HG03280 (cell line): Measurements from ENCODE around the gene PCDH10.

Experiments used
- ATAC-seq: cut with Tn5 transposase; IDR thresholded peaks from one replicate; pipeline ENCODE4 v1.9.1; 2021; ENCODE audit warnings: mild to moderate bottlenecking, moderate library complexity; ENCODE audit not compliant: unreplicated experiment

The PCDH10 gene, protein sequence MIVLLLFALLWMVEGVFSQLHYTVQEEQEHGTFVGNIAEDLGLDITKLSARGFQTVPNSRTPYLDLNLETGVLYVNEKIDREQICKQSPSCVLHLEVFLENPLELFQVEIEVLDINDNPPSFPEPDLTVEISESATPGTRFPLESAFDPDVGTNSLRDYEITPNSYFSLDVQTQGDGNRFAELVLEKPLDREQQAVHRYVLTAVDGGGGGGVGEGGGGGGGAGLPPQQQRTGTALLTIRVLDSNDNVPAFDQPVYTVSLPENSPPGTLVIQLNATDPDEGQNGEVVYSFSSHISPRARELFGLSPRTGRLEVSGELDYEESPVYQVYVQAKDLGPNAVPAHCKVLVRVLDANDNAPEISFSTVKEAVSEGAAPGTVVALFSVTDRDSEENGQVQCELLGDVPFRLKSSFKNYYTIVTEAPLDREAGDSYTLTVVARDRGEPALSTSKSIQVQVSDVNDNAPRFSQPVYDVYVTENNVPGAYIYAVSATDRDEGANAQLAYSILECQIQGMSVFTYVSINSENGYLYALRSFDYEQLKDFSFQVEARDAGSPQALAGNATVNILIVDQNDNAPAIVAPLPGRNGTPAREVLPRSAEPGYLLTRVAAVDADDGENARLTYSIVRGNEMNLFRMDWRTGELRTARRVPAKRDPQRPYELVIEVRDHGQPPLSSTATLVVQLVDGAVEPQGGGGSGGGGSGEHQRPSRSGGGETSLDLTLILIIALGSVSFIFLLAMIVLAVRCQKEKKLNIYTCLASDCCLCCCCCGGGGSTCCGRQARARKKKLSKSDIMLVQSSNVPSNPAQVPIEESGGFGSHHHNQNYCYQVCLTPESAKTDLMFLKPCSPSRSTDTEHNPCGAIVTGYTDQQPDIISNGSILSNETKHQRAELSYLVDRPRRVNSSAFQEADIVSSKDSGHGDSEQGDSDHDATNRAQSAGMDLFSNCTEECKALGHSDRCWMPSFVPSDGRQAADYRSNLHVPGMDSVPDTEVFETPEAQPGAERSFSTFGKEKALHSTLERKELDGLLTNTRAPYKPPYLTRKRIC

DNA sequence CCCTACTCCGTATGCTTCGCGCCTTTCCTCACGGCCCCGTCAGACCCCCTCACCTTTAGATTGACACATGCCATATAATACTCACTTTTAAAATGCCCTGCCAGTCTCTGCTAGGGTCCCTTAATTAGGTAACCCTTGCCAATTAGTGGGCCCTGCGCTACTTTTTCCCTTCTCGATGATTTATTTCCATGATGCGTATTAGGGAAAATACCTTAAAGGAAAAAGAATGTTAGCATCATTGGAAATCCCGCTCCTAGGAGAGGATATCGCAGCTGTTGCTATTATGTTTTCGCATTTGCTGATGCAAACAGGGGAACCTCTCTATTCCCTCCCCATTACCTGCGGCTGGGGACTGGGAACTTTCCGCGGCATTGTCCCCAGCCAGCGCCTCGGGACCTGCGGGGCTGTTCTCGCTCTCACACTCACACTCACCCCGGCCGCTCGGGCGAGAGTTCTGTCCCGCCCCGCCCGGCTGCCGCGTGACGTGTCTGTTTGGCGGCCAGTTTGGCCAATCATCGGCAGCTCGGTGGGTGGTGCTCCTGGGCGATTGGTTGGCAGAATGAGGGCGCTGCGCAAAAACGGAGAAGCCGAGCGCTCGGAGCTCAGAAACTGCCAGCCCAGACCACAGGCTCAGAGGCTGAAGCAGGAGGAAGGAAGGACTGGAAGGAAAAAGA lies at the start of gene PCDH10:
TSS of gene PCDH10 (plus strand) at position 605 of the 674 bp plus-strand sequence. CDS start 847 bp downstream, outside the sequence.
- ATAC-seq = peak; percentile 63

DNA sequence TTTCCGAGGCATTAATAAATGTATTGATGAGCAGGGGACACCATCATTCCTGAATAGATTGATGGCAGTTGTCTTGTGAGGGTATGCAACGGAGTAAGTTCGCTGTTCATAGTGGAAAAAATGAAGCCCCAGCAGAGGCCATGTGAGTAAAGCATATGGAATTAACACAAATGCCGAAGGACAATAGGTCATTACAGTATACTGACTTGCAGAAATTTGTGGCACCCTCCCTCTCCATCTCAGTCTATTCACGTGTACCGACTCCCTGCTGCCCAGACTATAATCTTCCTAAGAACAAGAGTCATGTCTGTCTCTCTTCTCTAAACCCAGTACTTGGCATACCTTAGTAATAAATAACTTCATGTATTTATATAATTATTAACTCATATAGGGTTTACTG lies 47.1 kb upstream of the PCDH10 start:
- no peak for ATAC-seq

DNA sequence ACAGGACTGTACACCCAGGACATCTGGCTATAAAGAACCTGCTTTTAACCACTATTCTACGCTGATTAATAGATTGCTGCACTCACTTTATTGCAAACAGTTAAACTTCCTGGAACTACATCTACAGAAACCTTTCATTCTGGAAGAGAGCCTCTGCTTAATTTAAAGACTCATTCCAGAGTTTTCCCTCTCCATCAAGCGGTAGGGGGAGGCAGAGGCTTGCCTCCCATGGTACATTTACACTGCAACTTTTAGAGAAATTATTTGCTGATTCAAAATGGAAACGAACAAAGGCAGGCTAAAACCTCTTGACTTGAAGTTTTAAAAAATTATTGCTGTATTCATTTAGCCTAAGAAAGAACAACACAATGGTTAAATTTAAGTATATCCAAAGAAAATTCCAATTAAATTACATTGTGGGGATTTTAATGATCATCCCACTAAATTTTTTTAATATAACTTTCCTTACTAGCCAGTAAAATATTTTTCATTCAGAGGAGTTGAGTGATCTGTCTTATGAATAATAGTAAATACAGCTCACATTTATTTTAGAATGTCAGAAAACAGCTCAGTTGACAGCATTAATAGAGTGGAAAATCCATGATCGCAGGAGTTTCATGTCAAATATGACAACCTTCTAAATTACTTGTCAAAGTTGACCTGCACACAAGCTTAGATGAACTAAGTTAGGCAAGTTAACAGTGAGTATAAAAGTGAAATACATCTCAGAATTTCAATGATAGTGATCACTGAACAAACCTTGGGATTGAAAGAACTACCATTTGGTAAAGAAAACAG lies 46.3 kb upstream of the PCDH10 start:
- ATAC-seq = no peak

DNA sequence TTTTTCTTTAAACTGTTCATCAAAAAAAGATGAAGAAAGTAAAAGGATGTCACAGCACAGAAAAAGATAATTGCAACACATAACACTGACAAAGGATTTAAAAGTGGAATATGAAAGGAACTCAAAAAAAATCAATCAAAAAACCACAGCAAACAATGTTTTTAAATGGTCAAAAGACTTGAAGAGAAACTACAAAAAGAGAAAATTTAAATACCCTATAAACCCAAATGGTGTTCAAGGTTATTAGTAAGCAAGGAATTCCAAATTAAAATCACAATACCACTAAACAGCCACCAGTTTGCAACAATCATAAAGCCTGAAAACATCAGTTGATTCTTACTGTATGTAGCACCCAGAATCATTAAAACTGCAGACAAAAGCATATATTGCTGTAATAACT lies 36.5 kb upstream of the PCDH10 start:
- ATAC-seq = no peak

DNA sequence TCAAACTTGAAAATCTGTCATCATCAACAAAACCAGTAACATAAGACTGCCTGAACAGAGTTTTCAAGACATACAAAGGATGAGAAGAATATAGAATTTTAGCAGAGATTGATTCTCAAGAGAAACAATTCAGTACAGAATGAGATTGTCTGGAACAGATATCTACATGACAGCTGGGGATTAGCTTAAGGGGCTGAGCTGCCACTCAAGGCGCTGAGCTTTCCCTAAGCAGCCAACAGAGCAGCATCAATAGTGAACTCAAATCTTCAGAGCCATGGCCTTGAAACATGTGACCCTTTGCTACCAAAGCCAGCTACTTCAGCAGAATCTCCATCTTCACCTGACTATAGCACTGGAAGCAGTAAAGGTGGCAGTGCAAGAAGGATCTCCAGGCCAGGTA lies 24.3 kb upstream of the PCDH10 start:
- no peak for ATAC-seq

DNA sequence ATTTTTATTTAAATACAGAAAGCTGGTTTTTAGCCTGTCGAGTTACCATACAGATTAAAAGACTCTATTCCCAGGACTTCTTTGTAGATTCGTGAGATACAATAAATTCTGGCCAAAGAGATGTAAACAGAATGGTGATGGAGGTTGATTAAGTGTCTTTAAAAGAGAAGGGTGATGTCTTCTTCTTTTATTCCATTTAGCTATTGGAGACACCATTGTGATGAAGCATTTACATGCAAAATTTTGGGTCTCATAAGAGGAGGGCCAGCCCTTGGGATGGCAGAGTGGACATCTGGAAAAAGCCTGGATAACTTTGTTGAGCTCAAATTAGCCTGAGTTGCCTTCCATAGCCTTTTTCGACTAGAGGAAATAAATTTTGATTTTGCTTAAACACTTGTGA lies 21.6 kb upstream of the PCDH10 start:
- no peak for ATAC-seq

DNA sequence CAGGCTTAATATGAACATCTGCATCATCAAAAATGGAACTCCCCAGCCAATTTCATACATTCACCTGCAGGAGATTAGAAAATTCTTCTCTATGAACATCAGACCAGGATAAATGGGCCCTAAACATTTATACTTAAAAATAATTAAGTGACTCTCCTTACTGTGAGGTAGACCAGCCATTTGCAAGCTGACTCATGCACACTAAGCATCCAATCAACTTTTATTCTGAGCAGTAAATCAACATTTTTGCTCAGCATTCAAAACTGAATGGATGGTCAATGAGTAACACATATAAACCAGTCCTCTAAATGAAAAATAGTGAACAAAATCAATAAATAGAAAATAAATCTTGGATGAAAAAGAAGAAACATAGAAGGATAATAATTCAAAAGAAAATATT lies 19.9 kb upstream of the PCDH10 start:
- ATAC-seq = no peak

DNA sequence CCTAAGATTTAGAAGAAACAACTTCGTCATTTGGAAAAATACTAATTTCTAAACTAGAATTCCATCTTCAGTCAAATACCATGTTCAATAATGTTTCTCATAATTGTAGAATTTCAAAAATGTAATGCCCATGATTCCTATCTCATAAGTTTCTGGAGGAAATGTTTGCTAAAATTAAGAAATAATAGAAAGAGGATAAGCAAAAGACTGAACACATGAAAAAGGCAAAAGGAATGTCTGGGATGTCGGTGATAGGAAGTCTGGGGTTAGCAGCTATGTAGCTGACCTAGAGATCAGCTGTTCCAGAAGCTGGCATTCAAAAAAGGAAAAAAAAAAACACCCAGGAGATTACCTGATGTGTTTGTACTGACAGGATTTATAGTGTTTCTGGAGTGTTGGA lies 18.9 kb upstream of the PCDH10 start:
- ATAC-seq = no peak

DNA sequence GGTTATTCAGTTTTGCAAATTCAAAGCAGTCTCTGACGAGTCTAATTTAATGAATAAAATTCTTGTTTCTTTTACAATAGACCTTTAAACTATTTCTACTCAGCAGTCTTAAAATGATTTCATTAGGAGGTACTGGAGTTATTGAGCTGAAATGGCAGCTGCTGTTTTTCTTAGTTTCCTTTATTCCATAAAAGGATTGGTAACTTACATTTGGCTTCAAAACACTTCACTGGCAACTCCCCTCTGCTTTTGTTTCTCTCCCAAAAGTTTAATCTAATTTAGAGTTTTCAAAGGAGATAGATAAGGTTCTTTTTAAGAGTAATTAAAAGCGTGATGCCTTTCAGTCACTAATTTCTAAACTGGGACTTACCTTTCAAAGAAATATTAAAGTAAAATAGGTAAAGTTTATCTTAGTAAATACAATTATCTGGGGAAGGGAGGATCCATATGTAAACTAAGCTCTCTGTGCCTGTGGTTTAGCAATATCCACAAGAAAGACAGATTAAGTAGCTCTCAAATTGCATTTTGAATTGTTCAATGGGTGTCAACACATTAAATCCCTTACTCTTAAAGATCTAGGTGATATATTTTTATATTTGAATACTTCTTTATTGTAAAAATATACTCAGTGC lies 17.1 kb upstream of the PCDH10 start:
- ATAC-seq = no peak

DNA sequence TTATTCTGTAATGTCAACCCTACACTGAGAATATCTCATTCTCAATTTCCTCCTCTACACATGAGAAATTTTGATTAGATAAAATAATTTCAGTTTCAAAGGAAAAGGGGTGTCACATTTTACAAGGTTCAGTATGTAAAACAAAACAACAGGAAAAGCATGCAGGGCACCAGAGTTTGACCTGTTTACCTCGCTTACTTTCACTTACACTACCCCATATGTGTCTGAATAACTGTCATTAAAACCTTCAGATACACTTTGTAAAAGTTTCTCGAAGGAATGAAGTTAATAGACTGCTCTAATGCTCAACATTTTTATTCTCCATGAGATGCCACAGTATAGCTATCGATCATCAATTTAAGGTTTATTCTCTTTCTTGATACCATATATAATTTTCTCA lies 12.3 kb upstream of the PCDH10 start:
- no peak for ATAC-seq

DNA sequence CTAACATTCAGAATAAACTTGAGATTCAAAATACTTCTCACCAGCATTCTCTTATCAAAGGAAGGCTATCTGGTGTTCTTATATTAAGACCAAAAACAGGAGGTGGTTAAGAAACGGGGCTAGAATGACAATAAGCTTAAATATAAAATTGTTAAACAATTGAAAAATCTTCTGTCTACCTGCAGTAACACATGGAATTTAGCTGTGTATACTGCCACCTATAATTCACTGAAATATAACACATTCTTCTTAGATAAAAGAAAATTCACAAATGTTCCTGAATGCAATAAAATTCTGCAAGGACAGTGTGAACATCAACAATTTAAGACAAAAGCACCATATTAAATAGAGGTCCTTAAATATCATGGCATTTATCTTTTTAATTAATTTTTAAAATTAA lies 11.5 kb upstream of the PCDH10 start:
- ATAC-seq = no peak

DNA sequence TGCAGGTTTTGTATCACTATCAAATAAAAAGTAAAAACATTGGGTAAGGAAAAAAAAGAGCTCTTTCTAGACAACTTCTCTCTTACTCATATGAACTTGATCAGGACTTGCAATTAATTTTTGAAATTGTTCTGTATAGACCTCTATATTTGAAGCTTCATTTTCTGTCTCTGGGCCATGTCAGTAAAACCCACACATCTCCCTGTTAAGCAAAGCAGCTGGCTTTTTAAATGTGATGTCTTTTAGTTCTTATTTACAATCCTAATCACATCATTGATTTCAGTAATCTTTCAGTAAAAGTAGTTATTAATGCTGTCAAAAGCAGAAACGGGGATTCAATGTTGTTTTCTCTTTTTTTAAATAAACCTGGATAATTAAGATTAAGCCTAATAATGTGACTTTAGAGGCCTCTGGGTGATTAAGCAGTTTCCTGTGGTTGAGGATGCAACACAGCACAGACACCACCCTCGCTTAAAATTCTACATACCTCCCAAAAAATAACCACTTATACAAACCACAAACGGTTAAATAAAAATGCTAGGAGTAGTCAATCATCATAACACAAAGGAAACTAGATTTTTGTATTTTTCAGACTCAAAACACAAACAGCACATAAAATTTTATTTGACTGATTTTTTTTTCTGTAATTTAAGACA lies 5.2 kb upstream of the PCDH10 start:
- ATAC-seq = no peak

DNA sequence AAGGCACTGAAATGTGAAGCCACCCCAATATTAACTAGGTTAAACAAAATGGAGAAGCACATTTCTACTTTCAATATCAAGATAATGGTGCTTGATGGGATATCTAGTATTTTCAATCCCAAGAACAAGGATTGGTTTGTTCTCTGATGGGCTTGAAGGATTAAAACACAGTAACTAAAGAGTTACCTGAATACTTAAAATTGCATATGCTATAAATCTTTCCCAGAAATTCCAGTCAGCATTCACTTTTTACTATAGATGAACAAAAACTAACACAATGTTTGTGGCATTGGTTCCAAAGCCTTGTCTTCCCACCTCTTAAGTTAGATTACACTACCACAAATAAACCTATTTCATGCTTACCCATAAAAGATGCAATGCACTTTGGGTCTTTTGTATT lies 3.9 kb upstream of the PCDH10 start:
- ATAC-seq = no peak

DNA sequence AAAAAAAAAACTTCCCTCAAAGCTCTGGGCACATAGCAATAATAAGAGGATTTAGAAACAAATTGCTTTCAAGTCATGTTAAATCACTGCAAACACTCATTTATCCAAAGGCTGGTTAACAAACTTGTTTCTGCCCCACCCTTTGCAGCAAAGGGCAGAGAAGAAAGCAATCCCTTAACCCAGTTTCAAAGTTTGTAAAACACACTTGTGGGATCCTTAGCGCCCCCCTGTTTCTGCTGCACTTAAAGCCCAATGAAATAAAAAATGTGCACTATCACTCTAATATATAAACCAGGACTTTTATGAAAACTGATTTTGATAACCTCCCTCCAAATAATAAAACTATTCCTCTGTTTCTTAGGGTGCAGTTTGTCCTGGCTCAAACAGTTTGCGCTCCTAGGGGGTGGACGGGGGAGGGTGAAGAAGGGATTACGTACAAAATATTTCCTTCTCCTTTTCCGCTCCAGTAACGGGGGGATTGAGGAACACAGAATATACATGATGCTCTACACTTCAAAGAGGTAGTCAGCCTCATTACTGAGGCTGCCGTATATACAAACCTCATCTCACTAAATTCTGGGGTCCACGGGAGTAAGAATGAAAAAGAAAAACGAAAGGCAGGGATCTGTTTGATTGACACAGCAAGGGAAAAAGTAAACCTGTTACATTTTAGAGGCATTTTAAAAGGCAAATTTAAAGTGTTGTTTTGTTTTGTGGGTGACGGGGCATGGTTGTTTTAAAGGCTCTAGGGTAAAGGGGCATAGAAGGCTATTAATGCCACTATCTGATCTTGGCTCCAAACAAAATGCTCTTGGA lies 3.1 kb upstream of the PCDH10 start:
- ATAC-seq = no peak

DNA sequence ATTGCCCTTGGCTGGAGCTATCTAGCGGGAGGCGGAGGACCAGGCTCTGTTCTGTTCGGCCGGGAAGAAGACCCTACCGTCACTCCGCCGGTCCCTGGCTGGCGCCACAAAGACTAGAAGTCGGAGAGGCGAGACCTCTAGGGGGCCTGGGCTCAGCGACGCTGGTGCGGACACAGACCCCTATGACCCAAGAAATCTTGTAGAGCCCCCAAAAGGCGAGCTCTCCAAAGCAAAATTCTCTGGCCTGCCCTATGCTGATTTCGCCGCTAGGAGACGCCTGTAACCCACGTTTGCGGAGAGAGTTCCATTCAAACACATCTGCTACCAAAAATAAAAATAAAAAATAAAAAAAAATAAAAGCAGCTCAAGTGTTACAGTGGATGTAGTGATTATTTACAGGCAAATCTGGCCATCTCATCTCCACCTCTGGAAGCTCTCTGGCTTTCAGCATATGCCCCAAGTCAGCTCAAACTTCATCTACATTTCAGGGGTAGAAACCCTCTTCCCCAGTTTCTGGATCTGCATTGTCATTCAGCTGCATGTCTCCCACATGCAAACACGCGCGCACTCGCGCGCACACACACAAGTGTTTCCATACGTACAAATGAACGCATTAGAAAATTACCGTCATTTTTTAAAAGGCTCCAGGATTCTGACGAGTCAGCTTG lies 2.4 kb upstream of the PCDH10 start:
- no peak for ATAC-seq

DNA sequence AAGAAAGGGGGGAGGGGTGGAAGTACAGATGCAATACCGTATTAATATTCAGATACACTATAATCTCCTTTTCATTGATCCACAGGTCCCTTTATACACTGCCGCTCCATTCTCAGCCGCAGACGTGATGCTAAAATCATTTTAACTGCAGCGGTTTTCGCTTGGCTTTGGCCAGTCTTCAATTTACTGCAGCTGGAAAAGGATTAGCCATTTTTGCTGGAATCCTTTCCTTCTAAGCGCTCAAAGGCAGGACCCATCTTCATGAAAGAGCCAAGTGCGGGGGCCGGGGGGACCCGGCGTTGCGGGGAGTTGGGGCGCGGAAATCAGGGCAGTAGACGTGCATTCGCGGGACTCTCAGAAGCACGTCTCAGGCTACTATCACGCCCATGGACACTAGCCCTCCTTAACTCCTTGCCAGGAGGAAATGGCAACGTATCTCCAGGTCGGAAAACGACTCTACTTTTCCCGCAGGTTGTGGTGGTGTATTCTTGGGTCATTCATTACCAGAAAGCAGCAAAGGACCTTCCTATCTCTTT lies 1.7 kb upstream of the PCDH10 start:
- ATAC-seq = no peak

DNA sequence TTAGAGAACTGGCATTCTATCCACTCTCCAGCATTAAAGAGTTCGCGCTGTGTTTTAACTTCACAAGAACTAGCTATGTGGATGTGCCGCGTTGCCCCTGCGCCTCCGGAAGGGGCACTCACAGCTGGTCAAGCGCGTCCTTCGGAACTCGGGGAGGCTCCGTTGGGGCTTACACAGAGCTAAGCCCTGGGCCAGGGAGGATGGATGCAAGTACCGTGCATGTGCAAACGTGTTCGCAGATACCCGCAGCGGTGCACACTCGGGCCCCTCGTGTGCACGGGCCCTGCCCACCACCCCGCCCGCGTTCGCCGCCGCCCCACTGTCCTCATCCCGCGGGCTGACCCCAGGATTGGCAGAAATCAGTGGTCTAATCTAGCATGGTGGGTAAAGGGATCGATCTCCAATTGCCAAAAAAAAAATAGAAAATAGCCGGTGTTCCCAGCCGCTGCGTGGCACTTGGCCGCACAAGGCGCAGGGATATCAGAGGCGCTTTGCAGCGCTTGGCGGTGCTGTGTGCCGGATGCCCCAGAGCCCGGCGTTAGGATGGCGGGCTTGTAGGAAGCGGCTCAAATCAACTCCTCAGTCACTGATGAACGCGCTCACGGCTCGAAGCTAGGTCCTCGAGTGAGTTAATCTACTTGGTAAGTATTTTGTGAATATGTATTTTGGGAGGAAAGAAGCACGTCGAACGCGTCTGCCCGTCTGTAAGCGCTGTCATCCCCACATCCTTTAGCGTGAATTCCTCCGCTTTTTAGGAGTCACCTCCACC lies 989 bp upstream of the PCDH10 start:
- no peak for ATAC-seq
